Activated T-cell treated with anti-CD3 and anti-CD28 coated beads, Interleukin-2, amount 50 U/mL, for 1 hour (primary cell): ENCODE measurements around the gene BCAS3.
"Not testable (repeated sequence)": the region's sequence is repeated elsewhere in the genome, so short reads cannot be mapped to it uniquely, and the experiment has no call there.

Experiments
- DNase-seq: peaks from one replicate; pipeline ENCODE4 v3.0.0-alpha.2; 2020

Gene BCAS3

GRCh38 chr17:61416540-61417363, 739.1 kb downstream of the BCAS3 start:
- DNase-seq = peak; percentile 67

- no peak for DNase-seq
Measured at GRCh38 chr17:61418449-61418848, 740.8 kb downstream of the BCAS3 start.

DNA sequence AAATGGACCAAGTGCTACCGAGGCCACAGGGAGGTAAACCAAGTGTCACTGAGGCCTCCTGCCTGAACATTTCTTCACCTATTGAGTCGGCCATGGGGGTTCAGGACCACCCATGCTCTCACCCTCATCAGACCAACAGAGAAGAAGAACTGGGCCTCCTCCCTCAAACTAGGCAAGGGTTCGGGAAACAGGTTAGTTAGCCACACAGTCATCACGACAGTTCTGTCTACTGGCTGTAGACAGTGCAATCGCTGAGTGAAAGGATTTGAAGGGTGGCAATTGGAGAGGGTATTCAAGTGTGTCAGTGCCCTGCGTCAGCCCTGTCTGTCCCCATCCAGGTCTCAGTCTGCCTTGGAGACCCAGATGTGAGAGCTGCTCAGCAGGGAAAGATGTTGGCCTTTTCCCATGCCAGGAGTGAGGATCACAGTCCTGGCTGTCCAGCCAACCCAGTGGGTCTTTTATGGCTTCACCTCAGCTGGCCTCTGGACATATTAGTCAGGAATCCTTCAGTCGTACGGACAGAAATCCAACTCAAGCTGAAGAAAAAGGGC, 741.9 kb downstream of the BCAS3 start:
- no peak for DNase-seq

GRCh38 chr17:61420052-61420451, 742.4 kb downstream of the BCAS3 start:
- no peak for DNase-seq

DNA sequence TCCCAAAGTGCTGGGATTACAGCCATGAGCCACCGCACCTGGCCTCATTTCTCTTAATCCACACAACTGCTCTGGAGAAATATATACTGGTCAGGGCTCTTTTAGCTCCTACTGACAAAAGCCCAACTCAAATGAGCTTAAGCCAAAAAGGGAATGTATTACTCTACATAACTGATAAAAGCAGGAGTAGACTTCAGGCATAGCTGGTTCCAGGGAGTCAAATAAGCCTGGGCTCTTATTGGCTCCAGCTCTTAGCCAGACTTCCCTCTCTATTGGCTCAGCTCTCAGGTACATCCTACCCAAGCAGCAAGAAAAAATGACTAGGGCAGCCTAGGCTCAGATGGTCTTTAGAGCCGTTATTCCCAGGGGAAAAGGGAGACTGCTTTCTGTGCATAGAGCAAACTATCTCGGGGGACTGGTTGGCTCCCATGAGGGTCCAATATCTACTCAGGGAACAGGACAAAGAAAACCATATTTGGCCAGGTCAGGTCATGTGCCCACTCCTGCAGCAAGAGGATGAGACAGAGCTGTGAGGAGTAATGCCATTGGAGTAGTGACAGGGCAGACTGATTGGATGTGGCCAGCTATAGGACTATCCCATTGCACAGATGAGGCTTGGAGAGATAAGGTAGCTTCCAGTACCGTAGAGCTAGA, 743.2 kb downstream of the BCAS3 start:
- DNase-seq = no peak

DNA sequence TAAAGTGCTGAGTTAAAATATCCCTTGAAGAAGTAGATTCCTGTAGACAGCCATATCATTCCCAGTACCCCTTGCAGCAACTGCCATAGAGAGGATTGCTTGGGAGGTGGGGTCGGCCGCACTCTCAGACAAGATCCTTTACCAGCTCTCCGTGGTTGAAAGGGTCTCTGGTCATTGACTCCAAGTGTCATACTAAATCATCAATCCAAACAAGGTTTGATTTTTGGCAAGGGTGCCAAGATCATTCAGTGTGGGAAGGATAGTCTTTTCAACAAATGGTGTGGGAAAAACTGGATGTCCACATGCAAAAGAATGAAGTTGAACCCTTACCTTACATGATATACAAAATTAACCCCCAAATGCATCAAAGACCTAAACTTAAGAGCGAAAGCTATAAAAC, 743.8 kb downstream of the BCAS3 start:
- DNase-seq = no peak

DNA sequence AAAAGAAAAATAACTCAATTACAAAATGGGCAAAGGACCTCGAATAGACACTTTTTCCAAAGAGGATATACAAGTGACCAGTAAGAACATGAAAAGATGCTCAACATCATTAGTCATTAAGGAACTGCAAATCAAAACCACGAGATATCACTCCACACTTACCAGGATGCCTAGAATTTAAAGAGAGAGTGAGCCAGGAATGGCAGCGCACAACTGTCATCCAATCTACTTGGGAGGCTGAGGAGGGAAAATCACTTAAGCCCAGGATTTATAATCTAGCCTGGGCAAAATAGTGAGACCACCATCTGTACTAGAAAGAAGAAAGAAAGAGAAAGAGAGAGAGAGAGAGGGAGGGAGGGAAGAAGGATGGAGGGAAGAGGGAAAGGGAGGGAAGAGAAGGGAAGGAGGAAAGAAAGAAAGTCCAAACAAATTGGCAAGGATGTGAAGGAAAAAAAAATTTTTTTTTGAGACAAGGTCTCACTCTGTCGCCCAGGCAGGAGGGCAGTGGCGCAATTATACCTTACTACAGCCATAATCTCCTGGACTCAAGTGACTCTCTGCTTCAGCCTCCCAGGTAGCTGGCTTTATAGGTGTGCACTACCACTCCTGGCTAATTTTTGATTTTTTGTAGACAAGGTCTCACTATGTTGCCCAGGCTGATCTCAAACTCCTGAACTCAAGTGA, 744.6 kb downstream of the BCAS3 start:
- no peak for DNase-seq

DNA sequence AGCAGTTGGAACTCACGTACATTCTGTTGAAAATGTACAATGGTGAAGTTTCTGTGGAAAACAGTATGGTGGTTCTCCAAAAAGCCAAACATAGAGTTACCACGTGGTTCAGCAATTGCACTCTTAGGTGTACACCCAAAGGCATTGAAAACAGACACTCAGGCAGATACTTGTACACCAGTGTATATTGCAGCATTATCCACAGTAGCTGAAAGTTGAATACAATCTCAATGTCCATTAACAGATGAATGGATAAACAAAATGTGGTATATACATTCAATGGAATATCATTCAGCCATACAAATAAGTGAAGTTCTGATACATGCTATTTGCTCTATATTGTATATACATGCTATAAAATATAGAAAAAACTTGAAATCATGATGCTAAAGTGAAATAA, 745.2 kb downstream of the BCAS3 start:
- DNase-seq = no peak

DNA sequence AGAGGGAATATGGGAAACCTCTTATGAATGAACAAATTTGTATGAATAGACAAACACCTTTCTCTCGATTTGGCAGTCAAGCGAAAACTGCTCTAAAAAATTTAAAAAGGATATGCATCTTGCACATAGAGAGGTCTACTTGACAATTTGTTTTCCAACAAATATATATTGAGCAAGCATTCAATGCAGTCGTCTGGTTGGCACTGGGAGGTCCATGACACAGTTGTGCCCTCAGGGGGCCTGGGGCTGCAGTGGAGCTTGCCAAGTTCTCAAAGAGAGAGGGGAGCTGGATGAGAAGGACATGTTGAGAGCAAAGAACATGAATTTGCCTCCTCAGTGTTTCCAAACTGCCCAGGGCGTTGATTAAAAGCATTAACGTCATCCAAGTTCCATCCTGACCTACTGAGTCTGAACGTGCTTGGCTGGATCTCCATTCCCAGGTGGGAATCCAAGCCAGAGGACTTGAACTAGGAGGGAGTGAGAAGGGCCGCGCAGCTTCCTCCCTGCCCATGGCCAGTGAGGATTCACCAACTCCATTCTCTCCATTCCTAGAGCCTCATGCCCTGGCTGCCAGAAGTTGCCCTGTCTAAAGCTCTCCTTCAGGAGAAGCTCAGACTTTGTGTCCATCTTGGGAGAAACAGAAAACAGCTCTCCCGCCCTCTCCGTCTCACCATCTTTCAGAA, 746.5 kb downstream of the BCAS3 start:
- no peak for DNase-seq

DNA sequence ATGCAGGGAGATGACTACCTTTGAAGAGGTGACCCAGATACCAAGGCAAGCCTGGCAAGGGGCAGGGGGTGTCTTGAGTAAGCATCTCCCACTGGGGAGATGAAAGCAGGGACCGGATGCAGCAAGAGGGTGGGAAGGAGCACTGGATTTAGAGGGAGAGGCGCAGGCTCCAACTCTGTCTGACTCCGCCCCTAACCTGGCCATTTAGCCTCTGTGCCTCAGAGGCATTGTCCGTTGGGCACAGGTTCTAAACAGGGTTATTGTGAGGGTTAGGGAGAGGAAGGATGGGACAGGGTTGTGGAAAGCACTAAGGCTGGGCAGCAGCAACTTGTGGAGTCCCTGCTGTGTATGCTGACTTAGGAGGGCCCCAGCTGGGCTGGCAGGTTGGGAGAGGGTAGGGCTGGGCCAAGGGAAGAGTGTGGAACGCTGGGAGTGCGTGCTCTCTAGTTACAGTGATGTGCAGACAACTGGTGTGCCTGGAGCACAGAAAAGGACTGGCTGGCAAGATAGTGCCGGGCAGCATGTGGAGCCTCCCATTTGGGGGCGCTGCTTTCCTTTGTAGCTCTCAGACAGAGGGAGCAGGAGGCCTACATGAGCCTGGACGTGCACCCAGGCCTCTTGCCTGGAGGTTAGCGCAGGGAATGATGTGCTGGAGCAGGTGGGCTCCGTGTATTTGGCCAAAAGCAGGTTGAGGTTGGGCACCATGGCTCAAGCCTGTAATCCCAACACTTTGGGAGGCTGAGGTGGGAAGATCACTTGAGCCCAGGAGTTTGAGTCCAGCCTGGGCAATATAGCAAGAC, 748.2 kb downstream of the BCAS3 start:
- DNase-seq = no peak

GRCh38 chr17:61426482-61427304, 749.0 kb downstream of the BCAS3 start:
- DNase-seq = no peak

- no peak for DNase-seq
Measured at GRCh38 chr17:61427567-61427966, 749.9 kb downstream of the BCAS3 start.

- DNase-seq = no peak
Measured at GRCh38 chr17:61429274-61429673, 751.6 kb downstream of the BCAS3 start.

- not testable (repeated sequence) for DNase-seq
Measured at GRCh38 chr17:61429831-61430230, 752.2 kb downstream of the BCAS3 start.

DNA sequence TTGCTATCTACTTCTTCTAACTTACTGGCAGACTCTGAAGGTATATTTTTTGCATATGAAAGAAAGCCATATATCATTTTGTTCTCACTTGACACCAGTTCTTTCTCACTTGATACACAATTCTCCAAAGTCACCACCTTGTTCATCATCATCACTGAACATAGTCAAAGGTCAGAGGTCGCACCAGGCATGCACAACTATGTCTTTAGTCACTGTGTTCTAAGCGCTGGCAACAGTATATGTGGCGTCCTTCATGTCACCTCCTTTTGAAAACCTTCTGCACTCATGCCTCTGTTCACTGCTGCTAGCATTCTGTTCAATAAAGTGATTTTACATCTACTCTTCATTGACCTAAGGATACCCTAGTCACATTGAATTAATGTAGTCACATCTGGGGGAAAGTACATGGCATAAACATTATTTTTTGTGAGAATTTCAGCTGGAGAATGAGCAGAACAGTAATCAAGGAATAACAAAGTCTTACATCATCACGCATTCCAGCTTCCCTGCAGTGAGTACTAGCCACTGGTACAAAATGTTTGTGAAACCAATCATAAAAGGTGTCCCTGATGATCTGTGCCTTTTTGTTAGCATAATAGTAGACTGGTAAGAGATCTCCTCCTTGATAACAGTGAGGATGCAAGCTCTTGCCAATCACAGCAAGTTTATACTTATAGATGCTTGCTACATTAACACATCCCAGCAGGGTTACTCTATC, 754.1 kb downstream of the BCAS3 start:
- no peak for DNase-seq

DNA sequence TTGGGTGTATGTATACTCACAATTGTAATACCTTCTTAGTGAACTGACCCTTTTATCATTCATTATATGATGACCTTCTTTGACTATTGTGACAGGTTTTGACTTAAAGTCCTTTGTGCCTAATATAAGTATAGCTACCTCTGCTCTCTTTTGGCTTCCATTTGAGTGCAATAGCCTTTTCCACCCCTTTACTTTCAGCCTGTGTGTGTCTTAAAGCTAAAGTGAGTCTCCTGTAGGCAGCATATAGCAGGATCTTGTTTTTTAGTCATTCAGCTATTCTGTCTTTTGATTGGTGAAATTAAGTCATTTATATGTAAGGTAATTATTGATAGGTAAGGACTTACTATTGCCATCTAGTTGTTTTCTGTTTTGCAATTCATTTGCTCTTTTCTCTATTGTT, 758.6 kb downstream of the BCAS3 start:
- no peak for DNase-seq

DNA sequence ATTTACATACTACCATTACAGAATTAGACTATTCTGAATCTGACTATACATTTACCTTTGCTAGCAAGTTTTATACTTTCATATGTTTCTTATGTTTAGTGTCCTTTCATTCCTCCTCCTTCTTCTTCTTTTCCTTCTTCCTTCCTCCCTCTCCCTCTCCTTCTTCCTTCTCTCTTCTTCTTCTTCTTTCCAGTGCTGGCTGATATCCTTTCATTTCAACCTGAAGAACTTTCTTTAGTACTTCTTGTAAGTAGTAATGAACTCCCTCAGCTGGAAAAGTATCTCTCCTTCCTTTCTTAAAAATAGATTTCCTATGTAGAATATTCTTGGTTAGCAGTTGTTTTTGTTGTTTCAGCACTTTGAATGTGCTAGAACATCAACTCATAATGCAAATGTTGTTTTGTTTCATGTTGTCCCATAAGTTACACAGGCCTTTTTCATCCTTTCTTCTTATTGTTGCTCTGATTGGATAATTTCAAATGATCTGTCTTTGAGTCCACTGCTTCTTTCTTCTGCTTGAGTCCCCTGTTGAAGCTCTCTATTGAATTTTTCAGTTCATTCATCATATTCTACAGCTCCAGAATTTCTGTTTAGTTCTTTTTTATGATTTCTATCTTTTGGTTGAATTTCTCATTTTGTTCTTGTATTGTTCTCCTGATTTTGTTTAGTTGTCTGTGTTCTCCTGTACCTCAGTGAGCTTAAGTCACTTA, 759.5 kb downstream of the BCAS3 start:
- DNase-seq = no peak

- DNase-seq = no peak
Measured at GRCh38 chr17:61440697-61441096, 763.0 kb downstream of the BCAS3 start.

DNA sequence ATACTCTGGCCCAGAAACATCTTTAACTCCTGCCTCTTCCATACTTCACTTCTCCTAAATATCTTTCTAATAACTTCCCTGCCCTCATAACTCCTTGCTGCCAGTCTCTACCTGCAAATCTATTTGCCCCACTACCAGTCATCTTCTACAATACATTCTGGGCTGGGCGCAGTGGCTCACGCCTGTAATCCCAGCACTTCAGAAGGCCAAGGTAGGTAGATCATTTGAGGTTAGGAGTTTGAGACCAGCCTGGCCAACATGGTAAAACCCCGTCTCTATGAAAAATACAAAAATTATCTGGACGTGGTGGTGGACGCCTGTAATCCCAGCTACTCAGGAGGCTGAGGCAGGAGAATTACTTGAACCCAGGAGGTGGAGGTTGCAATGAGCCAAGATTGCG, 763.9 kb downstream of the BCAS3 start:
- DNase-seq = not testable (repeated sequence)
